Measurements from ENCODE around the gene PHKB.
"Not testable (repeated sequence)": the region's sequence is repeated elsewhere in the genome, so short reads cannot be mapped to it uniquely, and the experiment has no call there.

Gene PHKB

GRCh38 chr16:47470810-47471209, 9.7 kb downstream of the PHKB start:
- DNase-seq = no peak

- DNase-seq = not testable (repeated sequence)
These were observed 11.9 kb downstream of the PHKB start for GRCh38 chr16:47473004-47473403.

GRCh38 chr16:47473792-47474191, 12.7 kb downstream of the PHKB start:
- no peak for DNase-seq

- DNase-seq = no peak
These were observed 14.7 kb downstream of the PHKB start for GRCh38 chr16:47475786-47476185.

GRCh38 chr16:47476654-47477345, 15.7 kb downstream of the PHKB start:
- no peak for DNase-seq

GRCh38 chr16:47477679-47478078, 16.5 kb downstream of the PHKB start:
- DNase-seq = no peak

GRCh38 chr16:47480410-47480809, 19.3 kb downstream of the PHKB start:
- DNase-seq = no peak

- DNase-seq = no peak
These were observed 20.7 kb downstream of the PHKB start for GRCh38 chr16:47481698-47482374.

GRCh38 chr16:47483616-47484015, 22.5 kb downstream of the PHKB start:
- no peak for DNase-seq

GRCh38 chr16:47486856-47487255, 25.7 kb downstream of the PHKB start:
- DNase-seq = no peak

- no peak for DNase-seq
These were observed 26.9 kb downstream of the PHKB start for GRCh38 chr16:47488051-47488450.

GRCh38 chr16:47490471-47490870, 29.3 kb downstream of the PHKB start:
- DNase-seq = no peak

- no peak for DNase-seq
These were observed 30.9 kb downstream of the PHKB start for GRCh38 chr16:47492036-47492427.

GRCh38 chr16:47492428-47493377, 31.6 kb downstream of the PHKB start:
- DNase-seq = no peak

GRCh38 chr16:47493381-47494337, 32.5 kb downstream of the PHKB start:
- DNase-seq = no peak

GRCh38 chr16:47499080-47499699, 38.1 kb downstream of the PHKB start:
- no peak for DNase-seq

GRCh38 chr16:47499700-47500264, 38.7 kb downstream of the PHKB start:
- DNase-seq = no peak

- no peak for DNase-seq
These were observed 42.8 kb downstream of the PHKB start for GRCh38 chr16:47503936-47504335.

- no peak for DNase-seq
These were observed 43.5 kb downstream of the PHKB start for GRCh38 chr16:47504599-47504998.

GRCh38 chr16:47506800-47507199, 45.7 kb downstream of the PHKB start:
- DNase-seq = no peak

- DNase-seq = no peak
These were observed 46.6 kb downstream of the PHKB start for GRCh38 chr16:47507701-47508100.

- no peak for DNase-seq
These were observed 50.8 kb downstream of the PHKB start for GRCh38 chr16:47511882-47512281.

All from activated effector memory CD4-positive, alpha-beta T cell treated with anti-CD3 and anti-CD28 coated beads, Interleukin-2, amount 50 U/mL, for 16 hours (primary cell).